Large intestine (tissue), 3 donors: ENCODE results near the gene ZFAND3. TPM values are rescaled to one million over a fixed set of nuclear protein-coding genes. Genes with fewer than 3 reads are reported as not detected.

Source experiments
- DNase-seq, 2 donors: peaks; one replicate each; pipeline versions ENCODE4 v3.0.0 to v3.0.0-alpha.2; 2013
- H3K27ac ChIP-seq: one replicate; pipeline ENCODE4 v1.5.1; 2013; ENCODE audit warnings: low read length
- H3K27me3 ChIP-seq: 2 replicates; pipeline ENCODE4 v1.6.1; 2013; ENCODE audit warnings: low read length; ENCODE audit not compliant: control insufficient read depth, insufficient read depth
- H3K36me3 ChIP-seq: 2 replicates; pipeline ENCODE4 v1.6.1; 2013; ENCODE audit warnings: low read length; ENCODE audit not compliant: control insufficient read depth, insufficient read depth
- H3K4me1 ChIP-seq: one replicate; pipeline ENCODE4 v1.6.1; 2013; ENCODE audit warnings: low read length; ENCODE audit not compliant: control insufficient read depth, insufficient read depth
- H3K4me3 ChIP-seq: one replicate; pipeline ENCODE4 v1.5.1; 2013; ENCODE audit warnings: low read length
- H3K9me3 ChIP-seq: one replicate; pipeline ENCODE4 v1.6.1; 2013; ENCODE audit warnings: mild to moderate bottlenecking, low read depth, low read length, moderate library complexity; ENCODE audit not compliant: control insufficient read depth
- WGBS: methylation state at CpG from one replicate; pipeline ENCODE4 v1.1.5; 2013; ENCODE audit warnings: low lambda C conversion rate; ENCODE audit not compliant: insufficient coverage; 5-methylcytosine and 5-hydroxymethylcytosine counted together
- polyA plus RNA-seq: library from polyadenylated mRNA; unstranded; fragments of 120-200 nt; gene quantifications from one replicate; pipeline ENCODE4 v1.2.1, GENCODE V29; 2013

Gene ZFAND3
- polyA plus RNA-seq, 1 donor: 82.3 TPM

- no CpG with 5 or more reads among the region's 16 CpGs for WGBS
- peaks cover 21% of the 10 kb centered on the region for H3K36me3 ChIP-seq
- no peak overlapping the region for H3K27ac ChIP-seq
- no peaks in the 10 kb centered on the region for H3K9me3 ChIP-seq
- H3K27me3 ChIP-seq: no peaks in the 10 kb centered on the region
- no peak overlapping the region for H3K4me3 ChIP-seq
- peaks cover 11% of the 10 kb centered on the region for H3K4me1 ChIP-seq
- no peak for DNase-seq
Observed at GRCh38 chr6:38153798-38154345, 334.3 kb downstream of the ZFAND3 start.

- Histone ChIP-seq H3K27me3 (no peaks in the 10 kb centered on the region), H3K27ac (no peak overlapping the region), H3K9me3 (no peaks in the 10 kb centered on the region), H3K36me3 (peaks cover 21% of the 10 kb centered on the region), H3K4me3 (no peak overlapping the region), H3K4me1 (peaks cover 11% of the 10 kb centered on the region)
- no CpG with 5 or more reads among the region's 8 CpGs for WGBS
- DNase-seq: no peak
Observed at GRCh38 chr6:38154731-38155130, 335.2 kb downstream of the ZFAND3 start.

GRCh38 chr6:38155144-38155543, 335.6 kb downstream of the ZFAND3 start:
- Histone ChIP-seq H3K36me3 (peaks cover 21% of the 10 kb centered on the region), H3K9me3 (no peaks in the 10 kb centered on the region), H3K4me3 (no peak overlapping the region), H3K27me3 (no peaks in the 10 kb centered on the region), H3K27ac (peak overlapping the region; percentile 9), H3K4me1 (peaks cover 11% of the 10 kb centered on the region)
- no CpG with 5 or more reads among the region's 9 CpGs for WGBS
- DNase-seq: peak; percentile 22 to 42

- no peak for DNase-seq
- no peaks in the 10 kb centered on the region for H3K27me3 ChIP-seq
- peaks cover 11% of the 10 kb centered on the region for H3K4me1 ChIP-seq
- H3K36me3 ChIP-seq: peaks cover 21% of the 10 kb centered on the region
- peaks cover under 1% of the 10 kb centered on the region for H3K9me3 ChIP-seq
- no peak overlapping the region for H3K4me3 ChIP-seq
- 100% methylated on average over 1 of the region's 6 CpGs for WGBS
- peak overlapping the region; percentile 9 for H3K27ac ChIP-seq
Observed at GRCh38 chr6:38155621-38156204, 336.2 kb downstream of the ZFAND3 start.

GRCh38 chr6:38156818-38157565, 337.5 kb downstream of the ZFAND3 start:
- Histone ChIP-seq H3K9me3 (peaks cover 3% of the 10 kb centered on the region), H3K4me1 (peaks cover 11% of the 10 kb centered on the region), H3K36me3 (peaks cover 23% of the 10 kb centered on the region), H3K4me3 (no peak overlapping the region), H3K27ac (no peak overlapping the region), H3K27me3 (no peaks in the 10 kb centered on the region)
- no peak for DNase-seq
- no CpG with 5 or more reads among the region's 10 CpGs for WGBS

- H3K36me3 ChIP-seq: peaks cover 21% of the 10 kb centered on the region
- WGBS: 80% methylated on average over 3 of the region's 11 CpGs
- no peak overlapping the region for H3K27ac ChIP-seq
- H3K4me1 ChIP-seq: peaks cover 11% of the 10 kb centered on the region
- DNase-seq: no peak
- no peak overlapping the region for H3K4me3 ChIP-seq
- no peaks in the 10 kb centered on the region for H3K27me3 ChIP-seq
- peaks cover 3% of the 10 kb centered on the region for H3K9me3 ChIP-seq
Observed at GRCh38 chr6:38157905-38158304, 338.4 kb downstream of the ZFAND3 start.

- H3K4me1 ChIP-seq: peaks cover 11% of the 10 kb centered on the region
- no peak overlapping the region for H3K4me3 ChIP-seq
- WGBS: 100% methylated on average over 1 of the region's 14 CpGs
- peaks cover 11% of the 10 kb centered on the region for H3K36me3 ChIP-seq
- H3K27ac ChIP-seq: no peak overlapping the region
- H3K9me3 ChIP-seq: peaks cover 3% of the 10 kb centered on the region
- H3K27me3 ChIP-seq: no peaks in the 10 kb centered on the region
- no peak for DNase-seq
Observed at GRCh38 chr6:38158762-38159350, 339.3 kb downstream of the ZFAND3 start.

GRCh38 chr6:38159596-38159995, 340.1 kb downstream of the ZFAND3 start:
- Histone ChIP-seq H3K27ac (no peak overlapping the region), H3K9me3 (peaks cover 3% of the 10 kb centered on the region), H3K4me1 (peaks cover 9% of the 10 kb centered on the region), H3K4me3 (no peak overlapping the region), H3K36me3 (peaks cover 9% of the 10 kb centered on the region), H3K27me3 (no peaks in the 10 kb centered on the region)
- WGBS: no CpG with 5 or more reads among the region's 8 CpGs
- DNase-seq: no peak

- DNase-seq: no peak
- WGBS: 100% methylated on average over 1 of the region's 25 CpGs
- no peak overlapping the region for H3K4me3 ChIP-seq
Observed at GRCh38 chr6:38160831-38161230, 341.3 kb downstream of the ZFAND3 start.

GRCh38 chr6:38161331-38161730, 341.8 kb downstream of the ZFAND3 start:
- 100% methylated on average over 3 of the region's 15 CpGs for WGBS
- Histone ChIP-seq H3K27ac (no peak overlapping the region), H3K4me3 (no peak overlapping the region), H3K9me3 (peaks cover 3% of the 10 kb centered on the region), H3K36me3 (peaks cover 5% of the 10 kb centered on the region), H3K4me1 (no peaks in the 10 kb centered on the region), H3K27me3 (no peaks in the 10 kb centered on the region)
- DNase-seq: no peak

More at GRCh38 chr6:38160831-38161230, 341.3 kb downstream of the ZFAND3 start:
- Histone ChIP-seq H3K27me3 (no peaks in the 10 kb centered on the region), H3K27ac (no peak overlapping the region), H3K9me3 (peaks cover 3% of the 10 kb centered on the region), H3K4me1 (no peaks in the 10 kb centered on the region), H3K36me3 (peaks cover 5% of the 10 kb centered on the region)
